Measurements from ENCODE around the gene ADPRHL1.

ADPRHL1 gene

DNA sequence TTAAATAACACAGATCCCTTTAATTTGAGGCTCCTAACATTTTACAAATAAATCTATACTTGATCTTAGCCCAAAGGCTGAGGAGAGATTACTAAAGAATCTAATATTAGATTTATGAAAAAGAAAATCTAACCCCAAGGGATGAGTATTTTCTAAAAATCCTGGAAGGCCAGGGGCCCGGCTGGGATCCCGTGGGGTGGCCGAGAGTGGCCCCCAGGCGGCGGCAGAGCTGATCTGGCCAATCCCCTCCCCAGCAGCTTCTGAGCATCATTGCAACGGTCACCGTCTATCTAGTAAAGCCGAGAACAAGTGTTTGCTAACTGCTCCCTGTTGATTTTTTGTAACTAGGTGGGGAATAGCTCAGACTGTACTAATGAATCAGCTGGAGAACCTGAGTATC, 37.5 kb downstream of the ADPRHL1 start:
- H3K4me3 ChIP-seq (ENCODE audit: low read length, poor library complexity, severe bottlenecking): no peak overlapping the region
- H3K36me3 ChIP-seq (ENCODE audit: insufficient read depth, low read length): no peaks in the 10 kb centered on the region
- no peak overlapping the region for H3K4me2 ChIP-seq (ENCODE audit: low read depth, low read length, poor library complexity, severe bottlenecking)
- no peak overlapping the region for H2AFZ ChIP-seq (ENCODE audit: low read length)
- H3K27me3 ChIP-seq (ENCODE audit: insufficient read depth, low read length, poor library complexity, severe bottlenecking): no peaks in the 10 kb centered on the region
- no peak overlapping the region for H3K9ac ChIP-seq (ENCODE audit: low read depth, low read length, poor library complexity, severe bottlenecking)
- no peak for TF ChIP-seq EZH2phosphoT487 (IDR thresholded peaks at IDR 0.05; ENCODE audit: borderline replicate concordance)
- no peak for TF ChIP-seq CTCF (conservative IDR thresholded peaks at IDR 0.05; ENCODE audit: low read length)
- H3K9me3 ChIP-seq (ENCODE audit: insufficient read depth, low read depth, low read length): no peaks in the 10 kb centered on the region
- no peaks in the 10 kb centered on the region for H4K20me1 ChIP-seq (ENCODE audit: insufficient read depth, low read length, poor library complexity, severe bottlenecking)
- H3K9me2 ChIP-seq (replicated peaks; ENCODE audit: low read depth, low read length): no peaks in the 10 kb centered on the region
- no peaks in the 10 kb centered on the region for H3K79me2 ChIP-seq (ENCODE audit: insufficient read depth, low read length)
- H3K4me1 ChIP-seq (ENCODE audit: insufficient read depth, low read length, poor library complexity, severe bottlenecking): no peaks in the 10 kb centered on the region
- H3F3A ChIP-seq (ENCODE audit: low read depth): no peaks in the 10 kb centered on the region

- TF ChIP-seq CTCF (conservative IDR thresholded peaks at IDR 0.05; ENCODE audit: low read length) (no peak), EZH2phosphoT487 (IDR thresholded peaks at IDR 0.05; ENCODE audit: borderline replicate concordance) (no peak)
- Histone ChIP-seq H4K20me1 (ENCODE audit: insufficient read depth, low read length, poor library complexity, severe bottlenecking) (no peaks in the 10 kb centered on the region), H3K27me3 (ENCODE audit: insufficient read depth, low read length, poor library complexity, severe bottlenecking) (no peaks in the 10 kb centered on the region), H3F3A (ENCODE audit: low read depth) (no peaks in the 10 kb centered on the region), H3K4me3 (ENCODE audit: low read length, poor library complexity, severe bottlenecking) (no peak overlapping the region), H3K79me2 (ENCODE audit: insufficient read depth, low read length) (no peaks in the 10 kb centered on the region), H3K9ac (ENCODE audit: low read depth, low read length, poor library complexity, severe bottlenecking) (no peak overlapping the region), H2AFZ (ENCODE audit: low read length) (no peak overlapping the region), H3K36me3 (ENCODE audit: insufficient read depth, low read length) (no peaks in the 10 kb centered on the region), H3K4me1 (ENCODE audit: insufficient read depth, low read length, poor library complexity, severe bottlenecking) (no peaks in the 10 kb centered on the region), H3K9me2 (replicated peaks; ENCODE audit: low read depth, low read length) (no peaks in the 10 kb centered on the region), H3K4me2 (ENCODE audit: low read depth, low read length, poor library complexity, severe bottlenecking) (no peak overlapping the region), H3K9me3 (ENCODE audit: insufficient read depth, low read depth, low read length) (no peaks in the 10 kb centered on the region)
These were observed 38.3 kb downstream of the ADPRHL1 start for GRCh38 chr13:113415032-113415431.

DNA sequence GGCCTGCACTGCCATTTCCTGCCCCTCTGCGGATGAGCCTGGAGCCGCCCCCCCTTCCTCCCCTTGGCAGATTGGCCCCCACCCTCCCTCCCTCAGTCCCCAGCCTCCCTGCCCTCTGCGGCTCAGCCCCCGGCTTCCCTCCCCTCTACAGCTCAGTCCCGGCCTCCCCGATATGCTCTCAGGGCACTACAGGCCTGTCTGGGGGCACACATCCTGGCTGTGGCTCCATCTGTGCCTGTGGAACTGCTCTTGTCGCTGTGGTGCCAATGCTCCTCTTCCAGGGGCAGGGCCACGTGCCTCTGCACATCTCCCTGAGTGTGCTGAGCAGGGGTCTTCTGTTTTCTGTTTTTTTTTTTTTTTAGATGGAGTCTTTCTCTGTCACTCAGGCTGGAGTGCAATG, 39.0 kb downstream of the ADPRHL1 start:
- H3K79me2 ChIP-seq (ENCODE audit: insufficient read depth, low read length): no peaks in the 10 kb centered on the region
- H3K9me2 ChIP-seq (replicated peaks; ENCODE audit: low read depth, low read length): no peaks in the 10 kb centered on the region
- TF ChIP-seq CTCF (conservative IDR thresholded peaks at IDR 0.05; ENCODE audit: low read length): no peak
- no peak for TF ChIP-seq EZH2phosphoT487 (IDR thresholded peaks at IDR 0.05; ENCODE audit: borderline replicate concordance)
- no peak overlapping the region for H3K4me3 ChIP-seq (ENCODE audit: low read length, poor library complexity, severe bottlenecking)
- no peak overlapping the region for H3K4me2 ChIP-seq (ENCODE audit: low read depth, low read length, poor library complexity, severe bottlenecking)
- no peaks in the 10 kb centered on the region for H3K36me3 ChIP-seq (ENCODE audit: insufficient read depth, low read length)
- no peaks in the 10 kb centered on the region for H3F3A ChIP-seq (ENCODE audit: low read depth)
- H4K20me1 ChIP-seq (ENCODE audit: insufficient read depth, low read length, poor library complexity, severe bottlenecking): no peaks in the 10 kb centered on the region
- H3K4me1 ChIP-seq (ENCODE audit: insufficient read depth, low read length, poor library complexity, severe bottlenecking): no peaks in the 10 kb centered on the region
- H3K9ac ChIP-seq (ENCODE audit: low read depth, low read length, poor library complexity, severe bottlenecking): no peak overlapping the region
- no peaks in the 10 kb centered on the region for H3K27me3 ChIP-seq (ENCODE audit: insufficient read depth, low read length, poor library complexity, severe bottlenecking)
- no peak overlapping the region for H2AFZ ChIP-seq (ENCODE audit: low read length)
- H3K9me3 ChIP-seq (ENCODE audit: insufficient read depth, low read depth, low read length): no peaks in the 10 kb centered on the region

All from Loucy (cell line).